H1 (cell line): ENCODE measurements around the gene CD300A.

Source experiments
- ASH2L ChIP-seq: fragments of 200-600, 300-600 bp; sonication (generic); IDR thresholded peaks from one replicate; pipeline ENCODE4 v1.7.1; 2017; ENCODE audit warnings: low read length
- CEBPB ChIP-seq: IDR thresholded peaks from 2 replicates; pipeline ENCODE4 v1.6.1; 2012; ENCODE audit warnings: low read depth, low read length
- CTCF ChIP-seq, 3 experiments: IDR thresholded peaks; 1 replicate in 2 of 3; 2 replicates in 1 of 3; pipeline versions ENCODE4 v1.5.1 to v1.6.1; 2011; ENCODE audit warnings: low read length in 3 of 3, mild to moderate bottlenecking in 3 of 3, inconsistent platforms in 2 of 3, low read depth in 1 of 3, moderate library complexity in 1 of 3; ENCODE audit not compliant: insufficient read depth in 1 of 3; ENCODE audit errors: control extremely low read depth in 1 of 3
- EZH2 ChIP-seq: fragments of 200-600 bp; sonication (generic); IDR thresholded peaks from 2 replicates; pipeline ENCODE4 v1.7.1; 2012; ENCODE audit warnings: low read depth, mild to moderate bottlenecking, moderate library complexity, low read length, inconsistent platforms; ENCODE audit not compliant: severe bottlenecking
- MAX ChIP-seq: IDR thresholded peaks from 2 replicates; pipeline ENCODE4 v1.6.1; 2012; ENCODE audit warnings: inconsistent platforms
- POLR2A ChIP-seq, 2 experiments: IDR thresholded peaks; 1 replicate in 1 of 2; 2 replicates in 1 of 2; pipeline ENCODE4 v1.6.1; 2011; ENCODE audit warnings: low read depth in 2 of 2, low read length in 2 of 2, mild to moderate bottlenecking in 2 of 2; ENCODE audit errors: control extremely low read depth in 1 of 2
- RFX5 ChIP-seq: IDR thresholded peaks from 2 replicates; pipeline ENCODE4 v1.6.1; 2011; ENCODE audit warnings: low read depth, low read length, improper control_type of control experiment, borderline replicate concordance
- SAP30 ChIP-seq: fragments of 300-600 bp; sonication (generic); IDR thresholded peaks from 2 replicates; pipeline ENCODE4 v1.7.1; 2012; ENCODE audit warnings: low read length, moderate library complexity, mild to moderate bottlenecking, inconsistent platforms; ENCODE audit not compliant: insufficient read depth, insufficient replicate concordance
- SP2 ChIP-seq: IDR thresholded peaks from 2 replicates; pipeline ENCODE4 v1.6.1; 2012; ENCODE audit warnings: mild to moderate bottlenecking, low read length, inconsistent platforms
- YY1 ChIP-seq: IDR thresholded peaks from 2 replicates; pipeline ENCODE4 v1.6.1; 2011; ENCODE audit warnings: low read depth, mild to moderate bottlenecking, low read length

GRCh38 chr17:74532115-74532514 is 65.7 kb downstream of the CD300A start:
- TF ChIP-seq CTCF (IDR thresholded peaks at IDR 0.05; ENCODE audit: control extremely low read depth in 1 of 3, insufficient read depth in 1 of 3, low read depth in 1 of 3, low read length in 3 of 3) (no peak), SAP30 (no peak), ASH2L (no peak), YY1 (peak; percentile 93), SP2 (no peak), RFX5 (no peak), EZH2 (no peak), POLR2A (IDR thresholded peaks at IDR 0.05; ENCODE audit: control extremely low read depth in 1 of 2, low read depth in 2 of 2, low read length in 2 of 2) (no peak), CEBPB (no peak), MAX (peak; percentile 73)
